NT2/D1 (cell line): ENCODE results near the gene ZNF593.

Experiments used
- SUZ12 ChIP-seq: IDR thresholded peaks from 2 replicates; pipeline ENCODE4 v1.6.1; 2011; ENCODE audit not compliant: insufficient read length, insufficient read depth; ENCODE audit errors: extremely low read depth
- ZNF274 ChIP-seq: IDR thresholded peaks from 2 replicates; pipeline ENCODE4 v1.6.1; 2011; ENCODE audit warnings: mild to moderate bottlenecking, low read depth, low read length

- TF ChIP-seq SUZ12 (no peak), ZNF274 (no peak)
Observed at GRCh38 chr1:26122988-26123973, 46.4 kb upstream of the ZNF593 start.
